ENCODE results near the gene TSPAN8.
"Not testable (repeated sequence)": the region's sequence is repeated elsewhere in the genome, so short reads cannot be mapped to it uniquely, and the experiment has no call there.

Gene TSPAN8

GRCh38 chr12:71164166-71164565 lies 6.4 kb upstream of the TSPAN8 start:
- DNase-seq = no peak

- DNase-seq = no peak
Measured at GRCh38 chr12:71162832-71163763, 5.3 kb upstream of the TSPAN8 start.

- DNase-seq = no peak
Measured at GRCh38 chr12:71161591-71161990, 3.8 kb upstream of the TSPAN8 start.

- peak; percentile 9 for DNase-seq
Measured at GRCh38 chr12:71160585-71160984, 2.8 kb upstream of the TSPAN8 start.

DNA sequence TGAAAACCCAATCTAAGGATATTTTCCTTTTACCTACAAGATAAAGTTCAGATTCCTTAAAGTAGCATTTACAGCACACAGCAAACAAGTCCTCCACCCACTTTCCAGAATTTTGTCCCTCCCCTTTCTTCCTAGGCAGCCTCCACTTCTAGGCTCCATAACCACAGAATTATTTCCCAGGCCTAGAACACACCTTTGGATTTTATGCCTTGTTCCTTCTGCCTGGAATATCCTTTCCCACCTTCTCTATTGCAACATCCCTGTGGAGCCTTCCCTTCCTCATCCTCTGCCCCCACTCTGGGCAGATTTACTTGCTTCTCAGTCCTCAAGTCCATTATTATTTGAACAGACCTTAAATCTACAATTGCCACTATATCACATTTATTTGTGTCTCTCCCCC lies 2.1 kb upstream of the TSPAN8 start:
- no peak for DNase-seq

DNA sequence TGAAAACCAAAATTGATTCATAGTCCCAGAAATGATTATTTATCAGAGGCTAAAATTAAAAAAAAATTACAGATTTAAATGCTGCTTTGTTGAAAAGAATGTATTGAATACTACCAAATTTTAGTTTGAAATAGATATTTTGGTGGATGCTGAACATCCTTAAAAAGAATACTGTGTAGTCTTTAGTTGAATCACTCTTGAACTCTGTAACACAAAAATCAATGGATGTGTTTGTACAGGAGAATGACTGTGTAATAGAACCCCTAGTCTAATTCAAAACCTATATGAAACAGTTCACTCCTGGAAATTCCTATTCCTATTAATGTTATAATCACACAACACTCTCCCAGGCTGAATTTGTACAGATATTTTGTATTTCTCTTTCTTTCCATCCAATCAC lies 1.5 kb upstream of the TSPAN8 start:
- DNase-seq = no peak

DNA sequence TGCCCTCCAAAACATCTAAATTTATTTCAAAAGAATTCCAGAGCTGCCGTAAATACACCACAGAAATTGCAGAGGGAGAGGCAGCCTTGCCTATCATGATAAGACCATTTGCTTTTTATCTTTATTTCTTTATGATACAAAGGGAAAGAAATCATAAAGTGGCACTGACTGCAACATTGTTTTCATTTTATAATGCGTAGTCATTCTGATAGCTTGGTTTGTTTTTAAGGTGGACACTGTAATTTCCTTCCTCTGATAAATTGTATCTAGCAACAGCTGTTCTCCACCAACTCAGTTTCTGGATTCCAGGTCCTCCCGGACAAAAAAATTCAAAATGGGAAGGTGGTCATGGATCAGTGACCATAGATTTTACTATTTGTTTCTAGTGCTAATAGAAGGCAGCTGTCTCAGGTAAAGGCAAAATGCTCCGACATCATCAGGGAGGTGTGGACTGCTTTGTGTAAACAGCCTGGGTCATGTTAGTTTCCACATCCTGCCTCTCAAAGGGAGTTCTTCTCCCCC lies 623 bp upstream of the TSPAN8 start:
- DNase-seq = no peak

DNA sequence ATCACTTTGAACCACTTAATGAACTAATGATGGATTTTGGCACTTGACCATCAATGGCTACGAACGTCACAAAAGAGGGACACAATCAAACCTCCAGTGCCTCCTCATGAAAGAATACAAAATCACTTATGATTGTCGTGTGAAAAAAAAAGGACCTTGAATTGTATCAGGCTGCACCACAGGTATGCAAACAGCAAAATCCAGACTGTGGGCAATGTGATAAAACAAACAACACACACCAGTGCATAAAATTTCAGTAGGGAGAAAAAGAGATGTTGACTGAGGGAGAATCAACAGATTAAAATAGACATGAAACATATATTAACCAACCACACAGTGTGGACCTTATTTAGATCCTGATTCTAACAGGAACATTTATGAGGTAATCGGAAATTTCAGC lies 2.6 kb downstream of the TSPAN8 start:
- no peak for DNase-seq

DNA sequence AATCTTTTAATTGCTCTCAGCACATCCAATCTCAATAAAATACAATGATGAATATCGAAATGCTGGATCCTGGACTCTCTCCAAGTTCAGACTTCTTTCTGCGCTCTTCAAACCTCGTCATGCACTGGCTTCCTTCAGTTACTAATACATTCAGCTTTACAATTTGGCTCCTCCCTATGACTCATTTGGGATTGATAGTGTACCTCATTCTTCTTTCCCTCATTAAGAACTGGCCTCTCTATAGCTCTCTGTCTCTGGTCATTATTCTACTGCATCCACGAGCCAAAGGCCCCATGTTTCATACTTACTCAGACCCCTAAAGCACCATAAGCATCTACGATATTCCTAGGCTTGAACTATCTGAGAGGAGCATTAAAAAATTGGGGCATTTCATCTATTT lies 4.9 kb downstream of the TSPAN8 start:
- DNase-seq = no peak

- DNase-seq = not testable (repeated sequence)
Measured at GRCh38 chr12:71150041-71150440, 7.8 kb downstream of the TSPAN8 start.

GRCh38 chr12:71144682-71145081 lies 13.1 kb downstream of the TSPAN8 start:
- no peak for DNase-seq

DNA sequence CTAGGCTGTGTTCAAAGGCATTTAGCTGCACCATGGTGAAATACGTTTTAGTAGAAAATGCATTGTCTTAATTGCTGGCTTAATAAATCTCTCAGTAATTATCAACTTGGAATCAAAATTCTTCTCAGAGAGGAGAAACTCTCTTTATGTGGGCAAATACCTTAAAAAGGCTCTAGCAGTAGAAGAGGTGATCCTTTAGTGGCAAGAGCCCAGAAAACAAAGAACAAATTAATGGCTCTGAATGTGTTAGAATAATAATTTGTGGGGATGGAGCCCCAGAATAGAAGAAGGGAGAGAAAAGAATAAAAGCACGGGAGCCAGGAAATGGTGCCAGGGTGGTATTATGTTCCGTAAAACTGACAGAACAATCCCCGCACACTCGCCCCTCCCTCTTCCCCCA lies 14.8 kb downstream of the TSPAN8 start:
- DNase-seq = no peak

- DNase-seq = no peak
Measured at GRCh38 chr12:71142016-71142415, 15.8 kb downstream of the TSPAN8 start.

- no peak for DNase-seq
Measured at GRCh38 chr12:71141378-71141926, 16.3 kb downstream of the TSPAN8 start.

GRCh38 chr12:71139153-71139735 lies 18.6 kb downstream of the TSPAN8 start:
- no peak for DNase-seq

DNA sequence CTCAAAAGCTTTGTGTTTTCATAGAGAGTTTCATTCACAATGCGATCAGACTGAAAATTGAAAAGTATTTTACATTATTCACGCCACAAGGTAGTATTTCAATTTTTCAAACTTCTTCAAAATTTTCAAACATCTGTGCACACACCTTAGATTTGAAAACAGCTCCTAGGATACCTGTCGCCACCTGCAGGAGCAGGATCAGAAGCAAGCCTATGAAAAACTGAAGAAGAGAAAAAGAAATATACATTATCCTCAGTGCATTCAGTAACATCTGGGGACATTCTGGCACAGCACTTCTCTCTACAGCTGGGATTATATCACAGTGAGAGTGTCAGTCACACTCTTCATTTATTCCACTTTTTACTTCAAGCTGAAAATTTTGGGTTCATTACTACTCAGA lies 19.8 kb downstream of the TSPAN8 start:
- no peak for DNase-seq

- no peak for DNase-seq
Measured at GRCh38 chr12:71135812-71136176, 22.0 kb downstream of the TSPAN8 start.

DNA sequence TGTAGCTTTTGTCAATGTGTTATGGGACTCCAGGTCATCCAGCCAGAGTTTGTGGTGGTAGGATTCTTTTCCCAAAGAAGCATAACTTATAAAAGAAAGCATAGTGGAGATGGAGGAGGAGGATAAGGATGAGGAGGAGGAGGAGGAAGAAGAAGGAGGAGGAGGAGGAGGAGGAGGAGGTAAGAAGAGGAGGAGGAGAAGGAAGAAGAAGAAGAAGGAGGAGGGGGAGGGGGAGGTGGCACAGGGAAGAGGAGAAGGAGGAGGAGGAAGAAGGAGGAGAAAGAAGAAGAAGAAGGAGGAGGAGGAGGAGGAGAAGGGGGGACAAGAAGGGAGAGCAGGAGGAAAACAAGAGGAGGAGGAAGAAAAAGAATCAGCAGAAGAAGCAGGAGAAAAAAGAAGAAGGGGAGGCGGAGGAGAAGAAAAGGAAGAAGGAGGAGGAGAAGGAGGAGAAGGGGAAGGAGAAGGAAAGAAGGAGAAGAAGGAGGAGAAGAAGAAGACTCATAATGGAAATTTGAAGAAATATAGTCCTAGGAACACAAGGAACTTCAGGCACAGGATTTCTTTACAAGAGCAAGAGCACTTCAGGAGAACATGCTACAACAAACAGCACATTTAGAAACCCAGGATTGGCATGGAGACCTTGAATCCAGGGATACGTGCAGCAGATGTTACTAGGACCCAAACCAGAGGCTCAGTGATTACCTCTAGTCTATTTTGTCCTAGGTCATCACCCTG lies 22.6 kb downstream of the TSPAN8 start:
- DNase-seq = no peak

DNA sequence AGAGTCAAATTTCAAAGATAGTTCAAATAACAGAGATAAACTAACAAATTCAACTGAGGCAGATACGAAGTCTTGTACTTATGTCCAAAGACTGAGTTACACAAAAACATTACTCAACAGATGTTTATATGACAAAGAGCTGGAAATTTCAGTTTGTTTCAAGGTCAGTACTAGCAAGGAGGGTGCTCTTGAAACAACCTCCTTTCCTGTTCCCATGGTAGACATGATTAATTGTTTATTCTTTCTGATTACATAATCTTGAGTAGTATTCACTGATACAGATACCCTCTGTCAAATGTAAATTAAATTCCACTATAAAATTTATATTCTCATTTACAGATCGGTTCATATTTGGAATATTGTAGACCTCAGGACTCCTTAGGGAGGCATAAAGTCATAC lies 23.4 kb downstream of the TSPAN8 start:
- DNase-seq = no peak

DNA sequence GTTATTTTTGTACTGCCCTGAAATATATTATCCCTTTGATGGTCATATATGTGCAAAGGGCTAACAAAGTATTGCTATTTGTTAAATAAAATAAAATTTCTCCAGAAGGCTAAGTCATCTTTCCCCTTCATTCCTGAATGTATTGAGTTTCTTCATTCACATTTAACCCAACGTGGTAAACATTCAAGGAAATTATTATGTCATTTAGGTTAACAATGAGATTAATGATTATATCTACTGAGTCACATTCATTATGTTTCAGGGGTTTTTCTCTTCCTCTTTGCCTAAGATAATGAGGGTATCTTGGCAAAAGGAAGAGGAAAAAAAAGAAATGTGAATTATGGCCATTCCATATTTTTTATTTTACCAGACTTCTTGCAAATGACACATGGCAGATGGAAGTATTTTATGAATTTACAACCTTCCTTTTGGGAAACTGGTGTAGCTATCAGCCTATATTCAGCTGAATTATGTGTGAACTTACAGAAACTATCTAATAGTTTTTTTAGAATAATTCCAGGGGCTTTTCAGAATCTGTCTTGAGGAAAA lies 27.2 kb downstream of the TSPAN8 start:
- DNase-seq = no peak

DNA sequence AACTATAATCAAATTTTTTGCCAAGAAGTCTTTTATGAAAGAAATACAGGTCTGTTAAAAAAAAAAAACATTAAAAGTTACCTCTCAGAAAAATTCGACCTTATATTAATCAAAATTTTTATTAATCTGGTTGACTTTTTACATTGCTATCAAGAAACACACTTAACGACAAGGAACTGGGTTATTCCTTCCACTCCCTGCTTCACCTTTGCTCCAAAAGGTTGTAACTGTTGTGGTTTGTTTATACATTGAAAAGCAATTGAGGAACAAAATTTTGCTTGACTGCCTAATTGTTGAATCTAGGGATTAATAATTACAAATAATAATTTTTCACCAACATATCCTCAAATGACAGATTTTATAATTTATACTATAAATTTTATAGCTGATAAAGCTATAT lies 28.4 kb downstream of the TSPAN8 start:
- DNase-seq = no peak

- DNase-seq = no peak
Measured at GRCh38 chr12:71128191-71128788, 29.5 kb downstream of the TSPAN8 start.

DNA sequence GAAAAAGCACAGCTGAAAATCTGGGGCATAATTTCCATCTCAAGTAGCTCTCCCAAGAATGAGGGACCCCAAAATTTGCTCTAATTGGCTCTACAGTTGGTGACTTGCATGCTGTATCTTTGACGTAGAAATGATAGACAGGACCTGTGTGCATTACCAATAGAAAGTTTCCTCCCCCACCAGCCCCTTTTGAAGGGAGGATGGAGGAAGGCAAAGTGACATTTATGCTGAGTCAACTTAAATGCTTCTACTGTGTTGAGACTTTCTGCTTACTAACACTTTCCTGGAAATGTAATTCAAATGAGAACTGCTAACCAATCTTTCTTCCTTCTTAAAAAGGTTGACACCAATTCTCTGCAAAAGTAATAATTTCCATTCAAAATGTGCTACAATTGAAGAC lies 31.9 kb downstream of the TSPAN8 start:
- no peak for DNase-seq

Data from activated CD4-positive, alpha-beta T cell treated with anti-CD3 and anti-CD28 coated beads, Interleukin-10, Interleukin-2, amounts not matched to agents 100 ng/mL and 50 ng/mL, durations not matched to agents 16 hours and 8 hours (primary cell).